Activated gamma-delta T cell treated with anti-CD3 and anti-CD28 coated beads, Interleukin-2, amount 50 U/mL, for 16 hours (primary cell): ENCODE results near the gene SLAIN1.

Source experiments
- DNase-seq: peaks from one replicate; pipeline ENCODE4 v3.0.0-alpha.2; 2020; ENCODE audit warnings: low read depth

Gene SLAIN1

GRCh38 chr13:77714119-77714755 is 16.8 kb downstream of the SLAIN1 start:
- DNase-seq: no peak

GRCh38 chr13:77715233-77715891 is 17.9 kb downstream of the SLAIN1 start:
- DNase-seq: no peak

GRCh38 chr13:77716692-77717091 is 19.2 kb downstream of the SLAIN1 start:
- no peak for DNase-seq

- no peak for DNase-seq
Measured at GRCh38 chr13:77717508-77717907, 20.0 kb downstream of the SLAIN1 start.

GRCh38 chr13:77719128-77719527 is 21.6 kb downstream of the SLAIN1 start:
- DNase-seq: no peak

- DNase-seq: no peak
Measured at GRCh38 chr13:77720988-77721387, 23.5 kb downstream of the SLAIN1 start.

GRCh38 chr13:77724092-77724491 is 26.6 kb downstream of the SLAIN1 start:
- no peak for DNase-seq

- DNase-seq: no peak
Measured at GRCh38 chr13:77725071-77725470, 27.6 kb downstream of the SLAIN1 start.

GRCh38 chr13:77728265-77729125 is 31.0 kb downstream of the SLAIN1 start:
- no peak for DNase-seq

GRCh38 chr13:77729502-77730221 is 32.2 kb downstream of the SLAIN1 start:
- no peak for DNase-seq

- DNase-seq: no peak
Measured at GRCh38 chr13:77730572-77730971, 33.1 kb downstream of the SLAIN1 start.

GRCh38 chr13:77732287-77732686 is 34.8 kb downstream of the SLAIN1 start:
- no peak for DNase-seq

- DNase-seq: no peak
Measured at GRCh38 chr13:77733674-77734073, 36.2 kb downstream of the SLAIN1 start.

- no peak for DNase-seq
Measured at GRCh38 chr13:77737583-77738200, 40.2 kb downstream of the SLAIN1 start.

- DNase-seq: no peak
Measured at GRCh38 chr13:77740097-77740735, 42.7 kb downstream of the SLAIN1 start.

GRCh38 chr13:77740931-77741596 is 43.6 kb downstream of the SLAIN1 start:
- DNase-seq: no peak

- no peak for DNase-seq
Measured at GRCh38 chr13:77741597-77741972, 44.1 kb downstream of the SLAIN1 start.

GRCh38 chr13:77742801-77743200 is 45.3 kb downstream of the SLAIN1 start:
- DNase-seq: no peak

- DNase-seq: no peak
Measured at GRCh38 chr13:77745784-77746183, 48.3 kb downstream of the SLAIN1 start.

- no peak for DNase-seq
Measured at GRCh38 chr13:77749344-77749880, 51.9 kb downstream of the SLAIN1 start.
